Ovary (tissue), 9 donors: ENCODE data around the gene TOP2B. TPM values are rescaled to one million over a fixed set of nuclear protein-coding genes. Genes with fewer than 3 reads are reported as not detected.

ENCODE experiments used
- DNase-seq, 5 donors: peaks; one replicate each; pipeline ENCODE4 v3.0.0-alpha.2; 2019 to 2020
- H3K27ac ChIP-seq, 2 donors: fragments of 200-600 bp; one replicate each; pipeline versions ENCODE4 v1.5.1 to v1.8.0; 2019 to 2022
- H3K27me3 ChIP-seq: fragments of 200-600 bp; one replicate; pipeline ENCODE4 v1.8.0; 2022
- H3K36me3 ChIP-seq: fragments of 200-600 bp; sonication (generic); one replicate; pipeline ENCODE4 v1.5.1; 2019
- H3K4me1 ChIP-seq: one replicate; pipeline ENCODE4 v1.8.1; 2013; ENCODE audit warnings: mild to moderate bottlenecking, moderate library complexity; ENCODE audit not compliant: insufficient read depth
- H3K4me3 ChIP-seq: fragments of 200-600 bp; sonication (generic); one replicate; pipeline ENCODE4 v1.5.1; 2017
- H3K9me3 ChIP-seq, 2 donors: fragments of 200-600 bp in 1 of 2; sonication (generic) in 1 of 2; one replicate each; pipeline versions ENCODE4 v1.5.1 to v1.8.1; 2013 to 2019; ENCODE audit warnings: mild to moderate bottlenecking in 1 of 2, moderate library complexity in 1 of 2
- CTCF ChIP-seq, 3 donors: fragments of 450-650 bp in 2 of 3; fragments of 200-600 bp in 1 of 3; IDR thresholded peaks; one replicate each; pipeline versions ENCODE4 v1.5.1 to v1.8.0; 2016 to 2022; ENCODE audit warnings: antibody characterized with exemption in 3 of 3, mild to moderate bottlenecking in 1 of 3
- EP300 ChIP-seq: sonication (generic); formaldehyde crosslinking; IDR thresholded peaks from one replicate; pipeline ENCODE4 v1.6.1; 2017; ENCODE audit warnings: antibody characterized with exemption
- POLR2A ChIP-seq: fragments of 450-650 bp; IDR thresholded peaks from one replicate; pipeline ENCODE4 v1.6.1; 2017; ENCODE audit warnings: antibody characterized with exemption, mild to moderate bottlenecking, moderate library complexity
- WGBS, 3 donors: extraction: QIAGEN DNeasy Blood & Tissue Kit in 1 of 3; methylation state at CpG; one replicate each; pipeline versions ENCODE4 v1.1.5 to v1.1.7; 2013 to 2017; 5-methylcytosine and 5-hydroxymethylcytosine counted together
- intact Hi-C, 4 donors: fragments of 100-400 bp; cut with DNase I; formaldehyde crosslinking; loops; one replicate each; pipeline versions ENCODE4 v1.11.0 to v1.15.1; 2022 to 2023
- polyA plus RNA-seq, 2 donors: library from polyadenylated mRNA; stranded (reverse); fragments of 200-250 nt in 1 of 2; fragments of 350-450 nt in 1 of 2; fragmentation: Illumina TruSeq in 1 of 2; extraction: RNeasy Lipid Tissue Mini Kit (QIAGEN cat#74804) in 1 of 2; gene quantifications; one replicate each; pipeline ENCODE4 v1.2.3, GENCODE V29; 2013 to 2014
- total RNA-seq, 7 donors: library from RNA; depleted of rRNA in 2 of 7; stranded (reverse); fragments of >200 nt in 2 of 7; fragmentation: NEBNext Ultra II Directional in 3 of 7; extraction: Animal tissue kit (Norgen Biotek cat#: 25700) in 3 of 7; gene quantifications; one replicate each; pipeline versions ENCODE4 v1.1.0 to v1.2.4, GENCODE V29; 2016 to 2023
- donor health status: DM: no; HTN: no; CAD: no; lungs with moderate emphysema.
- donor health status: DM: no; HTN: no; CAD: no.
- donor health status: Bipolar disorder and iron deficiency.
- donor health status: DM: yes; HTN: yes; CAD: no.
- donor health status: DM: no; HTN: no; CAD: no.
- donor health status: DM: yes; HTN: yes; CAD: no.

TOP2B gene
- total and polyA plus RNA-seq, 9 donors, result 65.3 to 134 (median 98.2) TPM

- H3K4me3 ChIP-seq, result no peak overlapping the region
- no peak overlapping the region for H3K27ac ChIP-seq
- H3K27me3 ChIP-seq, result no peaks in the 10 kb centered on the region
- peaks cover 6% of the 10 kb centered on the region for H3K4me1 ChIP-seq
- H3K9me3 ChIP-seq, result no peaks in the 10 kb centered on the region
- intact Hi-C loops, result no loop called here
- TF ChIP-seq POLR2A (no peak), EP300 (no peak), CTCF (IDR thresholded peaks at IDR 0.05) (no peak)
- no peak for DNase-seq
- H3K36me3 ChIP-seq, result no peaks in the 10 kb centered on the region
These were observed 10.1 kb downstream of the TOP2B start for GRCh38 chr3:25654576-25654975.

- 93 to 96% (median 95%) methylated on average over 3 of the region's 3 CpGs for WGBS, 3 donors
- peaks cover 5% of the 10 kb centered on the region for H3K4me1 ChIP-seq
- intact Hi-C loops, result no loop called here
These were observed 11.4 kb downstream of the TOP2B start for GRCh38 chr3:25653322-25653721.

GRCh38 chr3:25652921-25653320 lies 11.8 kb downstream of the TOP2B start:
- Histone ChIP-seq H3K27me3 (no peaks in the 10 kb centered on the region), H3K27ac (no peak overlapping the region), H3K9me3 (no peaks in the 10 kb centered on the region), H3K4me3 (no peak overlapping the region), H3K36me3 (no peaks in the 10 kb centered on the region), H3K4me1 (peaks cover 5% of the 10 kb centered on the region)
- DNase-seq, result no peak
- TF ChIP-seq CTCF (IDR thresholded peaks at IDR 0.05) (no peak), EP300 (no peak), POLR2A (no peak)
- WGBS, 3 donors, result 63 to 73% (median 71%) methylated on average over 1 of the region's 1 CpG
- intact Hi-C loops, result no loop called here

More at GRCh38 chr3:25653322-25653721, 11.4 kb downstream of the TOP2B start:
- no peaks in the 10 kb centered on the region for H3K36me3 ChIP-seq
- TF ChIP-seq EP300 (no peak), CTCF (IDR thresholded peaks at IDR 0.05) (no peak), POLR2A (no peak)
- no peak for DNase-seq
- H3K4me3 ChIP-seq, result no peak overlapping the region
- no peak overlapping the region for H3K27ac ChIP-seq
- H3K27me3 ChIP-seq, result no peaks in the 10 kb centered on the region
- H3K9me3 ChIP-seq, result no peaks in the 10 kb centered on the region

GRCh38 chr3:25648925-25649830 lies 15.5 kb downstream of the TOP2B start:
- TF ChIP-seq EP300 (no peak), POLR2A (no peak), CTCF (IDR thresholded peaks at IDR 0.05) (no peak)
- no peak overlapping the region for H3K4me3 ChIP-seq
- DNase-seq, result no peak
- H3K27me3 ChIP-seq, result no peaks in the 10 kb centered on the region
- peaks cover 3% of the 10 kb centered on the region for H3K4me1 ChIP-seq
- intact Hi-C loops, result no loop called here
- H3K36me3 ChIP-seq, result no peaks in the 10 kb centered on the region
- H3K9me3 ChIP-seq, result no peaks in the 10 kb centered on the region
- 61 to 78% (median 66%) methylated on average over 1 of the region's 1 CpG for WGBS, 3 donors
- no peak overlapping the region for H3K27ac ChIP-seq
